ENCODE results near the gene FOXO1.

Gene FOXO1

DNA sequence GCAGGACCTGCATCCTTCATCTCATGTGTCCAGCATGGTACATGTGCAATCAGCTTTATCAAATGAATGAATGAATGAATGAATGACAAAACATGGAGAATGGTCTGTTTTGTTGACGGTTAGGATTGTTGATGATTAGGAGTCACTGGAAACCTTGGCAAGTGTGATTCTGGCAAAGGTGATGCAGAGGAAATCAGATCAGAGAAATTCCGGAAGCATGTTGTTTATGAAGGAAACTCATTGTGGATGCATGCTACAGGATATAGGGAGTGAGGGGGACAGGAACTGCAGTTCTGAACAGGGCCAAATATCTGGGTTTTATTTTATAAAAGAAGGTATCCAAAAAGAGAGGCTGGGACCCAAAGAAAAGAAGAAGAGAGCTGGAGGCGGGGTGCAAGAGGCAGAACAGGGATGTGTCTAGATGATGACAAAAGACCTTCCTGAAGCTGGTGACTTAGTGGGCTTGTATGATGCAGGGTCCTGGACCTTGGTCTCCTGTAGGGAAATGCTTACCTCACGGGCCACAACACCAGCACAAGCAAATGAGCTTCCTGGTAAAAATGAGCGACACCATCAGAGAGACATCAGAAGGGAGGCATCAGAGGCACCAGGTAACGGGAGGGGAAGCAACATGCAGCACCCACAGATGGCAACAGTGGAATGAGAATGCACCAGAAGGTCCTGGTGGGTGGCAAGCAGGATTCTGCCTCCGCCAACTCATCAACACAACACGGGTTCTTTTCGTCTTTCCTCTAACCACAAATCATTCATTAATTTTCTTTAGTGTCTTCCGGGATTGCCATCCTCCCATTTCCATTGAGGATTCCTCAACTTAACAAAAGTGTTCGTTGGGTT, 159.6 kb downstream of the FOXO1 start:
- DNase-seq (ENCODE audit: low read depth) = no peak

All from stimulated activated CD8-positive, alpha-beta memory T cell treated with anti-CD3 and anti-CD28 coated beads, Interleukin-4, amount 100 ng/mL, for 24 hours (primary cell).